ENCODE measurements around the gene RBL2. TPM values are rescaled to one million over a fixed set of nuclear protein-coding genes. Genes with fewer than 3 reads are reported as not detected.

RBL2 gene
- total and polyA plus RNA-seq, 9 of the 15 experiments (the other 6 are each of a cell fraction or from before 2014, with no cell fraction given): 7.8 to 76.3 (median 28.5) TPM

GRCh38 chr16:53506254-53506653 lies 72.0 kb downstream of the RBL2 start:
- intact Hi-C loops (cut with micrococcal nuclease): loop anchor here (5.0 to 10.0 kb wide), 2 partner anchors 371 to 449 kb away; no protein-coding TSS in a partner anchor
- no TSS peak for BruUV-seq (replicated peaks)
- 20% methylated on average over 3 of the region's 3 CpGs for WGBS (ENCODE audit: insufficient coverage, low coverage, missing lambda C conversion rate)
- TF ChIP-seq HDAC6 (IDR thresholded peaks at IDR 0.05; ENCODE audit: low read depth, low read length): no peak
- TF ChIP-seq, protein P1, sequence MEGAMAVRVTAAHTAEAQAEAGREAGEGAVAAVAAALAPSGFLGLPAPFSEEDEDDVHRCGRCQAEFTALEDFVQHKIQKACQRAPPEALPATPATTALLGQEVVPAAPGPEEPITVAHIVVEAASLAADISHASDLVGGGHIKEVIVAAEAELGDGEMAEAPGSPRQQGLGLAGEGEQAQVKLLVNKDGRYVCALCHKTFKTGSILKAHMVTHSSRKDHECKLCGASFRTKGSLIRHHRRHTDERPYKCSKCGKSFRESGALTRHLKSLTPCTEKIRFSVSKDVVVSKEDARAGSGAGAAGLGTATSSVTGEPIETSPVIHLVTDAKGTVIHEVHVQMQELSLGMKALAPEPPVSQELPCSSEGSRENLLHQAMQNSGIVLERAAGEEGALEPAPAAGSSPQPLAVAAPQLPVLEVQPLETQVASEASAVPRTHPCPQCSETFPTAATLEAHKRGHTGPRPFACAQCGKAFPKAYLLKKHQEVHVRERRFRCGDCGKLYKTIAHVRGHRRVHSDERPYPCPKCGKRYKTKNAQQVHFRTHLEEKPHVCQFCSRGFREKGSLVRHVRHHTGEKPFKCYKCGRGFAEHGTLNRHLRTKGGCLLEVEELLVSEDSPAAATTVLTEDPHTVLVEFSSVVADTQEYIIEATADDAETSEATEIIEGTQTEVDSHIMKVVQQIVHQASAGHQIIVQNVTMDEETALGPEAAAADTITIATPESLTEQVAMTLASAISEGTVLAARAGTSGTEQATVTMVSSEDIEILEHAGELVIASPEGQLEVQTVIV (CRISPR knock-in tag; IDR thresholded peaks at IDR 0.05; ENCODE audit: borderline replicate concordance): no peak
- no peak for TF ChIP-seq MAX (CRISPR knock-in tag; IDR thresholded peaks at IDR 0.05)
- TF ChIP-seq ZNF133 (CRISPR knock-in tag; IDR thresholded peaks at IDR 0.05): no peak
- TF ChIP-seq TBP (optimal IDR thresholded peaks at IDR 0.05; ENCODE audit: low read depth, low read length): no peak
- no peak for TF ChIP-seq ETS2 (tag; IDR thresholded peaks at IDR 0.05; ENCODE audit: borderline replicate concordance, poor library complexity, severe bottlenecking)
- TF ChIP-seq TEAD1 (CRISPR knock-in tag; IDR thresholded peaks at IDR 0.05): no peak
- TF ChIP-seq, protein P2, sequence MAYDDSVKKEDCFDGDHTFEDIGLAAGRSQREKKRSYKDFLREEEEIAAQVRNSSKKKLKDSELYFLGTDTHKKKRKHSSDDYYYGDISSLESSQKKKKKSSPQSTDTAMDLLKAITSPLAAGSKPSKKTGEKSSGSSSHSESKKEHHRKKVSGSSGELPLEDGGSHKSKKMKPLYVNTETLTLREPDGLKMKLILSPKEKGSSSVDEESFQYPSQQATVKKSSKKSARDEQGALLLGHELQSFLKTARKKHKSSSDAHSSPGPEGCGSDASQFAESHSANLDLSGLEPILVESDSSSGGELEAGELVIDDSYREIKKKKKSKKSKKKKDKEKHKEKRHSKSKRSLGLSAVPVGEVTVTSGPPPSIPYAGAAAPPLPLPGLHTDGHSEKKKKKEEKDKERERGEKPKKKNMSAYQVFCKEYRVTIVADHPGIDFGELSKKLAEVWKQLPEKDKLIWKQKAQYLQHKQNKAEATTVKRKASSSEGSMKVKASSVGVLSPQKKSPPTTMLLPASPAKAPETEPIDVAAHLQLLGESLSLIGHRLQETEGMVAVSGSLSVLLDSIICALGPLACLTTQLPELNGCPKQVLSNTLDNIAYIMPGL (CRISPR knock-in tag; IDR thresholded peaks at IDR 0.05): no peak
- no peak for TF ChIP-seq THRA (IDR thresholded peaks at IDR 0.05)
- no peak for TF ChIP-seq BMI1 (IDR thresholded peaks at IDR 0.05; ENCODE audit: low read length)
- TF ChIP-seq, protein P3, sequence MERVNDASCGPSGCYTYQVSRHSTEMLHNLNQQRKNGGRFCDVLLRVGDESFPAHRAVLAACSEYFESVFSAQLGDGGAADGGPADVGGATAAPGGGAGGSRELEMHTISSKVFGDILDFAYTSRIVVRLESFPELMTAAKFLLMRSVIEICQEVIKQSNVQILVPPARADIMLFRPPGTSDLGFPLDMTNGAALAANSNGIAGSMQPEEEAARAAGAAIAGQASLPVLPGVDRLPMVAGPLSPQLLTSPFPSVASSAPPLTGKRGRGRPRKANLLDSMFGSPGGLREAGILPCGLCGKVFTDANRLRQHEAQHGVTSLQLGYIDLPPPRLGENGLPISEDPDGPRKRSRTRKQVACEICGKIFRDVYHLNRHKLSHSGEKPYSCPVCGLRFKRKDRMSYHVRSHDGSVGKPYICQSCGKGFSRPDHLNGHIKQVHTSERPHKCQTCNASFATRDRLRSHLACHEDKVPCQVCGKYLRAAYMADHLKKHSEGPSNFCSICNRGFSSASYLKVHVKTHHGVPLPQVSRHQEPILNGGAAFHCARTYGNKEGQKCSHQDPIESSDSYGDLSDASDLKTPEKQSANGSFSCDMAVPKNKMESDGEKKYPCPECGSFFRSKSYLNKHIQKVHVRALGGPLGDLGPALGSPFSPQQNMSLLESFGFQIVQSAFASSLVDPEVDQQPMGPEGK (CRISPR knock-in tag; IDR thresholded peaks at IDR 0.05; ENCODE audit: borderline replicate concordance): no peak
- TF ChIP-seq ZNF24 (IDR thresholded peaks at IDR 0.05): no peak
- no peak for TF ChIP-seq FOXK1 (CRISPR knock-in tag; IDR thresholded peaks at IDR 0.05; ENCODE audit: borderline replicate concordance)

More at GRCh38 chr16:53506254-53506653, 72.0 kb downstream of the RBL2 start:
- no peak for FAIRE-seq
- Histone ChIP-seq H3K27me3 (ENCODE audit: control insufficient read depth in 2 of 2, insufficient read depth in 2 of 2, low read length in 2 of 2) (no peaks in the 10 kb centered on the region; a peak in 2 of 5 replicates), H3K9me1 (ENCODE audit: control insufficient read depth, insufficient read depth, low read length) (no peaks in the 10 kb centered on the region), H4K20me1 (replicated peaks; ENCODE audit: control insufficient read depth, insufficient read depth, low read length) (no peaks in the 10 kb centered on the region), H2AFZ (ENCODE audit: low read depth, low read length) (no peak overlapping the region), H3K4me3 (no peak overlapping the region), H3K36me3 (ENCODE audit: control insufficient read depth, insufficient read depth, low read length) (no peaks in the 10 kb centered on the region), H3K4me2 (ENCODE audit: insufficient read depth, low read length) (no peak overlapping the region), H3K27ac (ENCODE audit: extremely low read depth, low read depth, low read length) (no peak overlapping the region), H3K79me2 (ENCODE audit: control insufficient read depth, insufficient read depth, low read length) (no peaks in the 10 kb centered on the region), H3K9me3 (replicated peaks; ENCODE audit: control insufficient read depth, insufficient read depth, low read depth, low read length) (no peaks in the 10 kb centered on the region), H3K9ac (ENCODE audit: insufficient read depth in 1 of 2, low read depth in 2 of 2, low read length in 2 of 2) (no peak overlapping the region), H3K4me1 (replicated peaks in 1 of 2; ENCODE audit: control insufficient read depth in 2 of 2, insufficient read depth in 2 of 2, low read length in 2 of 2) (peaks cover 7 to 16% of the 10 kb centered on the region in 2 experiments; a peak in 4 of 5 replicates)
- CTCF ChIA-PET (ENCODE audit: low intra/inter-chr PET ratio): no interaction called here
- DNase-seq (ENCODE audit: extremely low read depth in 1 of 4, low spot score in 3 of 4): no peak
- no peak for ATAC-seq
- in situ Hi-C loops (cut with MboI): loop anchor here (10.0 to 25.0 kb wide), 2 partner anchors 451 to 1319 kb away; partner anchors contain the start of genes CHD9 and CHD9NB
- POLR2A ChIA-PET: interaction anchor here (0.7 kb wide), 1 partner anchor 20 kb away, joined by 3 read pairs; no protein-coding TSS in a partner anchor
